Left kidney (tissue), 2 donors: Measurements from ENCODE around the gene PFKP. TPM values are rescaled to one million over a fixed set of nuclear protein-coding genes. Genes with fewer than 3 reads are reported as not detected.

ENCODE experiments used
- DNase-seq: peaks from one replicate; pipeline ENCODE4 v3.0.0-alpha.2; 2013
- polyA plus RNA-seq: library from polyadenylated mRNA; unstranded; fragments of 120-200 nt; gene quantifications from one replicate; pipeline ENCODE4 v1.2.1, GENCODE V29; 2013; ENCODE audit not compliant: insufficient read length

PFKP gene
- polyA plus RNA-seq, 1 donor, result 31.5 TPM

DNA sequence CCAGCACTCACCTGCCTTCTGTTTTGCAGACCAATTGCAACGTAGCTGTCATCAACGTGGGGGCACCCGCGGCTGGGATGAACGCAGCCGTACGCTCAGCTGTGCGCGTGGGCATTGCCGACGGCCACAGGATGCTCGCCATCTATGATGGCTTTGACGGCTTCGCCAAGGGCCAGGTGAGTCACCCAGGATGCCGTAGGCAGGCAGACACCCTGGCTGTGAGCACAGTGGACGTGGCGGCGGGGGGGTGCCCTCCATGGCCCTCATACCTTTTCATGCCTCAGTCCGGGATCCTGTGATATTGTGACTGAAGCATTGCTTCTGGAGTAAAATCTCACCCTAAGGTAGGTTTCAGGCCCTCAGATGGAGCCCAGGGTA is 46.0 kb downstream of the PFKP start:
- DNase-seq, result no peak

DNA sequence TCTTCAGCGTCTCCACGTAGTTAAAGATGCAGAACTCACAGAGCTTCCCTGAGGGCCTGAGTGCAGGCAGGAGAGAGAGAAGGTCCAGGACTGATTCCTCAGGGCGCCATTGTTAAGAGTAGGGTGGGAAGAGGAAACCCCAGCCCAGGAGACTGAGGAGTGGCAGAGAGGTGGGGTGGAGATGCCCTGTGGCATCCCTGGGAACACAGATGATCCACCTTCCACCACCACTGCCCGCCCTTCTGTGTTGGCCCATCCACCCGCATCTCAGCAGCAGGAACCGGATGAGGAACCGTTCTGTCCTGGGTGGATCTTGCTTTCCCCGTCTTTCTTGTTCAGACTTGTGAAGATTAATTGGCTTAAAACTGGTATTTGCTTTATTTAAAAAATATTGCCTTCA is 48.3 kb downstream of the PFKP start:
- DNase-seq, result no peak

DNA sequence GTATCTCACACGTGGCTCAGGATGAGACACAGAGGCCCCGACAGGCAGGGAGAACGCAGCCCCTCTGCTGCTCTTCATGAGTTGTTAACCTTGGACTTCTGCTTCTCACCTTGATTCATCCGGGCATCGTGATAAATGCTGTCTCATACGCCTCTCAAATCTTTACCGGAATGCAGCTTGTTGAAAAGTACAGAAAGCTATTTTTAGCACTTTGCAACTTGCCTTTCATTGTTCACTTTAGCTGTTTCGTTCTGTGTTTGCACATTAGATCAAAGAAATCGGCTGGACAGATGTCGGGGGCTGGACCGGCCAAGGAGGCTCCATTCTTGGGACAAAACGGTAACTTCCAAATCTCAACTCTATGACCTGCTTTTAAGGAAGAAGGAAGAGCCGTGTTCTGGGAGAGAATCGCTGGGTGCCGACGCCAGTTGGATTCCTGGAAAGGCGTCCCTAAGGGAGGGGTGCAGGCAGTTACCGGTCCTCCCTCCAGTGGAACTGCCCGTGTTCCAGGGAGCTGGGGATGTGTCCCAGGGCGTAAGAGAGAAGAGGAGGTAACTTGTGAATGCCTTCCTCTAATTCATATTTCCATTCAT is 49.3 kb downstream of the PFKP start:
- DNase-seq, result no peak

DNA sequence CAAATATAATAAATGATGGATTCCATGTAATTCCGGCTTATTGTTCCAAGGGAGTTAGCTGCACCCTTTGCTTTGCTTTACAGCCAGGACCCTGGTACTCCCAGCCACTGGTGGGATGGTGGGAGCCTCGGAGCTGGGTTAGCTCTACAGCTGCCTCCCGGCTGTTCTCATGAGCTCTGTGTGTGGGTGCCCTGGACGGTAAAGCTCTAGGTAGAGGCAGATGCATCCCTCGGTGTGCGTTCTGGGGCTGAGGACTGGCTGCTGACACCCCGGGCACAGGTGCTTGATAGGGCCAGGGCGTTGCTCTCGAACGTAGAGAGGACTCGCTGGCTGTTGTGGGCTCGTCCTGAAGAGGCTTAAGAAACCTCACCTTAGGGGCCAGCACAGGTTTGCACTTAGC is 50.1 kb downstream of the PFKP start:
- no peak for DNase-seq

DNA sequence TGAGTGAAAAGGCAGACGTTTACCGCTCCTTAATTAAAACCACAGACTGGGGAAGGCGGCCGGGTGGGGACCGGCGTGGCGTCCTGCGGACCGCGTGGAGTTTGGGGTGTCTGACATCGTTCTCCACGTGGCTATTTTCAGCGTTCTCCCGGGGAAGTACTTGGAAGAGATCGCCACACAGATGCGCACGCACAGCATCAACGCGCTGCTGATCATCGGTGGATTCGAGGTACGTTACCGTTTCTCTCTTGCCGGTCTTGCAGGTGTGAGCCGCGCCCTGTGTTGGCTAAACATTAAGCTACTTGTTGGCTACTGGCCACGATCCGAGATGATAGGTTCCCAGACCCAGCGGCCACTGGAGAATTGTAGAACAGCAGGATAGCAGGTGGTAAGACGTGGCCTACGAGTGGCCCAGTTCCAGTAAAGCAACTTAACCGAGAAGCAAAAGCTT is 51.3 kb downstream of the PFKP start:
- DNase-seq, result no peak

DNA sequence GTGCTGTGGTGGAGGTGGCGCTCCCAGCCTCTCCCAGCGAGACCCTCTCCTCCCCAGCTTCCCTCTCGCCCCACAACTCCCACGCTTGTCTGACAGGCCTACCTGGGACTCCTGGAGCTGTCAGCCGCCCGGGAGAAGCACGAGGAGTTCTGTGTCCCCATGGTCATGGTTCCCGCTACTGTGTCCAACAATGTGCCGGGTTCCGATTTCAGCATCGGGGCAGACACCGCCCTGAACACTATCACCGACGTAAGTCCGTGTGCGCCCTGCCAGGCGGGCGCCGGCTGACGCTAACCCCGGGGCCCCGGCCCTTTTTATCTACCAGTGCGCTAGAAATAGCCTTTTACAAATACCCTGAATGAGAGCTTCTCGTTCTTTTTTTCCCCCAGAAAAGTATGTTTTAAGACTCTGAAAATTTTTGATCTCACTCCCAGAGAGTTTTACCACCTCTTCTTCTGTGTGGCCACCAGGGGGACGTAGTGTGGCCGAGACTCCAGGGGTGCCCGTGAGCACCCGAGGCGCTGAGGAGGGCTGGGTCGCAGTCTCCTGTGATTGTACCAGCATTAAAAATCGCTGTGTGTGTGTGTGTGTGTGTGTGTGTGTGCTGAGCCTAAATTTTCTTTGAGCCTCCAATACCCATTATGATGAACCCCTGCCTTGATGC is 52.6 kb downstream of the PFKP start:
- no peak for DNase-seq

DNA sequence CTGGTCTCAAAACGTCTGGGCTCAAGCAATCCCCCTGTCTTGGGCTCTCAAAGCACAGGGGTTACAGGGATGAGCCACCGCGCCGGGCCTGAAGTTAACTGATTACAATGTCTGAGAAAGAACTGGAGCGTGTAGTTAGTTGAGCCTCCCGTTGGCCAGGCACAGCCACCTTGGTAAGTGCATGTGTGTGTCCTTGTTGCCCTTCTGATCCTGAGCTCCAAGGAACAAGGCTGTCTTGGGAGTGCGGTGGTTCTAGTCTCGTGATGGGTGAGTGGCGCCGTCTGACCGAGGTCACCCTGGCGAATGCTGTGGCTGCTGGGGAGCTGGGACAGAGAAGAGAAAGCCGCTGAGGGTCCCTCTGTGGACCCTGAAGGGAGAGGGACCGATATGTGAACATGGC is 54.7 kb downstream of the PFKP start:
- DNase-seq, result no peak

DNA sequence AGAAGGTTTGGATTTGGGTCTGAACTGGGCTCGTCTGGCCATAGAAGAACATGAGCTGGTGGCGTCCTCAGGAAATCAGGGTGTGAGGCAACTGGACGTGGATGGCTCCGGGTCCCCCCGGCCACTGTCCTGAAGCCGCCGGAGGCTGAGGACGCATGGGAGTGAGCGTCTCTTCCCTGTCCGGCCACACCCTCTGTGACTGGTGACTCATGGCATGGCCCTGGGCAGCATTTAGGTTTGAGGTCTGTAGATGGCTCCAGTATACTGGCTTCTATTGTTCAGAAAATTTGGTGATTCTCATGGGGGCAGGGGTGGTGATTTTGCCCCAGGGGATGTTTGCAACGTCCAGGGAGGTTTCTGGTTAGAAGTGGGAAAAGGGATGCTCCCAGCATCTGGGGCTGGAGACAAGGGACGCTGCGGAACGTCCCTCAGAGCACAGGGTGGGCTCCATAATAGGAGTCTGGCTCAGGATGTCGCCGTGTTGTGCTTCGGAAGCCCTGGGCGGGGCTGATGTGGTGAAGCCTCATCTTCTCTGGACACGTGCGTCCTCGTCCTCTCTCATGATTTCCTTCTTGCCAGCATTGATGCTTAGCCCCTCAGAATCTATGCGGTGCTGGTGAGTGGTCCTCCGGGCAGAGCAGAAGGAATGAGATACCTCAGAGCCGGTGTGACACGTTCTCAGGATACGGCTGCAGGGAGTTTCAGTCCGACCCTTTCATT is 55.3 kb downstream of the PFKP start:
- DNase-seq, result no peak

DNA sequence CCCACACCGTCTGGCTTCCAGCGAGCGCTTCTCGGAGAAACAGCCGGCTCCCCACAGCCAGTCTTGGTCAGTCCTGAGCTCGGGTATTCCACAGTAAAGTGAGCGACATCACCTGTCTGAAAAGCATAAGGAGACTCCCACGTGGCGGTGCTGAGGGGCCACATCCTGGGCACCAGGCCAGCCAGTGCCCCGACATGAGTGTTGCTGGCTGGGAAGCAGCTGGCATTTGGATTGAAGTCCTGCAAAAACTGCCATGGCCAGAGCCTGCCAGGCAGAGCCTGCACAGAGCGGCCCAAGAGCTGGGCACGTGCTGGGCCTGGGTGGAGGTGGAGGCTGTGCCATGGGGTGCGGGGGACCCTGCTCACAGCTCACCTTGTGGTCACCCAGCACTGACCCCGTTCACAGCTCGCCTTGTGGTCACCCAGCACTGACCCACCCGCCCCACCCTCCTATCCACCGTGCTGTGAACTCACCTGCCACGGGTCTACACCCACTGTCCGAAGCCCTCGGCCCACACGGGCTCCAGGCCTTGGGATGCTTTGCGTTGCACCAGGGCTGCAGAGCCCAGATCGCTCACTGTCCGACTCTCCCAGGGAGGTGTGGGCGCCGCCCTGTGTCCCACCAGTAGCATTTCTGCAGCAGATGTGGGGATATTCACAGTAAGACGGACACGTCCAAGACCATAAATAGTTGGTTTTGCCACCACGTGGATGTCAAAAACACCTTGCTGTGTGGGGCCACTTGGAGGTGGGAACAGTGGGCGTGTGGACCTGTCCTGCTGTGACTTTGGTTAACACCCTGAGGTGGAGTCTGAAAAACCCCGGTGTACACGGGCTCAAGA is 56.4 kb downstream of the PFKP start:
- DNase-seq, result no peak

DNA sequence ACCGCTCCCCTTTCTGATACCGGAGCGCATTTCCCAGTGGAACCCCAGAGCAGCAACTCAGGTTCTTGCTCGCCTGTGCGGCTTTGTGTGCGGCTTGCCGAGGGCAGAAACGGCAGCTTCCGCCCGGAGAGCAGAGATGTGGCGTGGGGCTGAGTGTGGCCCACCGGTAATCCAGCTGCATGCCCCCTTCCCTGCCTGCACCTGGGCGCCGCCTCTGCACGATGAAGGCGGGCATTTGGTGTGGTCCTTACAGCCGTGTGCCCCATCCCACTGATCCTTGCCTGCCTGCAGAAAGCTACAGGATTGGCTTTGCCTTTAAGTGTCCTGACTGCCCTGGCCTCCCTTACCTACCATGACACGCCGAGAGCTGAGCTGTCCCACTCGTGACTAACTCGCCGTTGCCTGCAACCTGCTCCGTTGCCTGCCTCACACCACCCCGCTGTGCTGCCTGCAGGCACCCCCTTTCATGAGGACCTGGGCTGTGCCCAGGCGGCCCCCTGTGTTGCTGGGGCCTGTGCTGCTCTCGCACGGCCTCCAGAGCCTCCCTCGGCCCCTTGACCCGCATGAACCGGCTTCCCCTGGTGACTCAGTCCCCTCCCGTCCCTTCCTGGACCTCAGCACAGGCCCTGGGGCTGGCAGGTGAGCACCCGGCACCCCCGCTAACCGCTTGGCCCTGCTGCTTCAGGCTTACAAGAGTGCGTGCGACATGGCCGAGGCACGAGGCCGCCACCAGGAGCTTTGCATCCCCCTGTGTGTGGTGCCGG is 57.2 kb downstream of the PFKP start:
- no peak for DNase-seq

DNA sequence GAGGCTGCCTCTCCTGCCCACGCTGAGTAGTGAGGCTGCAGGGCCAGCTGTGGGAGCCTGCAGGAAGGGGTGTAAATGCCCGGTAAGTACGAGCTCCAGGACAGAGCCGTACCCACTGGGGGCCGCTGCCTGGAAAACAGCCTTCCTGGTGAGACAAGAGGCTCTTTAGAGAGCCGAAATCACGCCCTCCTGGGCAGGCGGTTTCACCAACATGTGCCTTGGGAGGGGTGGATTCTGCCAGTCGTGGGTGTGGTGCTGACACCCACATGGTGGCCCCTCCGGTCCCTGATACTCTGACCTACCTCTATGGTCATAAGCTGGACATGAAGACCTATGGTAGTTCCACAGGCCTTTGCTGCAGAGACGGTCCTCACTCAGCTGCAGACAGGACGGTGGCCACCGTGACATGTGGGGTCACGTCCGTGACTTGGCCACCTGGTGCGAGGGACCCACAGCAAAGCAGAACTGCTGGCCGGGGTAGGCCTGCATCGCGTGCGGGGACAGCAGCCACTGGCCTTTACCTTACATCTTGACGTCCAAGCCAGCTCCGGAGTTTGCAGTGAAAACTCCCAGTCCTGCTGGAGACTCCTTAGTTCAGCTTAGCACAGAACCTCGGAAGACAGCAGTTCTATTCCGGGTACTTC is 58.3 kb downstream of the PFKP start:
- DNase-seq, result no peak

DNA sequence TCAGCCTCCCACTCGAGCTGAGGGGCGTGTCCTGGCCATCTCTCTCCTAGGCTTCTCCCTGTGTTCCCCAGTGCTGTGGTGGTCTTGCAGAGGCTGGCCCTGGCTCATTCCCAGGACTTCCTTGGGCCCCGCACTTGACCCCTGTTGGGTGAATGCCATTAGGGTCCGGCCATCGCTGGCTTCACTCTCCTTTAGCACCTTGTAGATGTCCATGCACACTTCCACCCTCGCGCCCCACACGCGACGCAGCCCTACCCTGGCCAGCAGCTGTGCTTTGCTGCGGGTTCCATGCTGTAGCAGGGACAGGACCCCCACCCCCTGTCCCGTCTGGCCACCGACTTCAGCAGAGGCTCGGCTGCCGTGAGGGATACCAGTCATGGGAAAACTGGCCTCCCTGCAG is 58.9 kb downstream of the PFKP start:
- DNase-seq, result no peak

DNA sequence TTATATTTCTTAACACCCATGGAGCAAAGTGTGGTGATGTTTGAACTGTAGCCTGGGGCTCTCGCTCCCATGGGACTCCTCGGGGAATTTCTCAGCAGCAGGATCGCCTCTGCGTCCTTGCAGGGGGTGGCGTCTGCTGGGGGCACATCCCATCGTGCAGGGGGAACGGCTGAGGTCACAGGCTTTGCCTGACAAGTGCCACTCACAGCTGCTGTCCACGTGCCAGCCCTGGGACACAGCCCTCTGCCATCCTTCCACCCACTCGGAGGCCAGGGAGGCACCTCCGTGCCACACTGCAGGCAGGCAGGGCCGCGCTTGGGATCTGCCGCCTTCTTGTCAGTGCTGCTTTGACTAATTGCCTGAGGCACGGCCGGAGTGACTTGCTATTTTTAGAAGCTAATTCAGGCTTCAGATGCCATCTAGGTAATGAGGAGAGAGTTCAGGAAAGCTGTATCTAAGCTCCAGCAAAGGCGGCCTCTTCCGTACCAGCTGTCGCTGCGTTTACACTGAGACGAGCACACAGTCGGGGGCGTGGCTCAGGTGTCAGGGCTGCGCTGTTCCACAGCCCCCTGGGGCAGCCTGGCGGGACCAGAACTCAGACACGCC is 59.5 kb downstream of the PFKP start:
- peak; percentile 49 for DNase-seq

DNA sequence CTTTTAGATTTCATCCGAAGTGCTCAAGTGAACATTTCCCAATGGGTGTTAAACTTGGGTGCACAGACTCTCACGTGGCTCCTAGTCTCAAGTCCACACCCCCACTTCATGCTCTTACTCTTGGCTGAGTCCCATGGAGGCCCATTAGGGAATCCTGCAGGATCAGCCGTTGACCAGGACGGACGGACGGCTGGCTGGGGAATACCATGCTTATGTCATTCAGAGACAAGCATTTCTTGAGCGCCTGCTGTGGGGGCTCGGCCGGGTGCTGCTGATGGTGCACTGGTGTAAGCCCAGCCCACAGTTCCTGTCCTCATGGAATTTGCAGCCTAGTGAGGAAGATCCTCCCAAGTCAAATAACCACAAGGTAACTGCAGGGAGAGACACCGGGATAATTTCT is 60.6 kb downstream of the PFKP start:
- DNase-seq, result no peak

DNA sequence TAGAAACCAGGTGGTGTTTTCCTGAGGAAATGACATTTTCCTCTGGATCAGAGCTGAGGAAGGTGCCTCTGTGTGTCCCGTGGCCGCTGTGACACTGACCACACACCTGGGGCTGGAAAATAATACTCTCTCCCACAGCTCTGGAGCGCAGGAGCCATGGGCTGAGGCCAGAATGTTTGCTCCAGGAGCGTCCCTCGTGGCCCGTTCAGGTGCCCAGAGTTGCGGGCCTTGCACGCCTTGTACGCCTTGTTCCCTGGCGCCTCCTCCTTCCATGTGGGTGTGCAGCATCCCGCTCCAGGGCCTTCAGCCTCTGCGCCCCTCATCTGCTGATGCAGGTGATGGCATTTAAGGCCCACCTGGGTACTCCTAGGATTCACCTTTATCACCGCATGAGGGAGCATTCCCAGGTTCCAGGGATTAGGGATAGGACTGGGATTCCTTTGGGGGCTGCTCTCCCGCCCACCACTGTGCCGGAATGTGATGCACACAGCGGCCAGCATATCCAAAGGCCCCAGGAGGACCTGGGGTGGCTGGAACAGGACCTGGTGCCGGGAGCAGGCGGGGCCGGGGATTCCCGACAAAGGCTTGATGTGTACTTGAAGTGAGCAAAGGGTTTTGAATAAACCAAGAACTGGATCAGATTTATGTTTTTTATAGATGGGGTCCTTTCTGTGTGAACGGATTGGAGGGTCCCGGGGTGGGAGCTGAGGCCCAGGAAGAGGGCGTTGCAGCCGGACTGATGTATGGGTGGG is 61.2 kb downstream of the PFKP start:
- no peak for DNase-seq

DNA sequence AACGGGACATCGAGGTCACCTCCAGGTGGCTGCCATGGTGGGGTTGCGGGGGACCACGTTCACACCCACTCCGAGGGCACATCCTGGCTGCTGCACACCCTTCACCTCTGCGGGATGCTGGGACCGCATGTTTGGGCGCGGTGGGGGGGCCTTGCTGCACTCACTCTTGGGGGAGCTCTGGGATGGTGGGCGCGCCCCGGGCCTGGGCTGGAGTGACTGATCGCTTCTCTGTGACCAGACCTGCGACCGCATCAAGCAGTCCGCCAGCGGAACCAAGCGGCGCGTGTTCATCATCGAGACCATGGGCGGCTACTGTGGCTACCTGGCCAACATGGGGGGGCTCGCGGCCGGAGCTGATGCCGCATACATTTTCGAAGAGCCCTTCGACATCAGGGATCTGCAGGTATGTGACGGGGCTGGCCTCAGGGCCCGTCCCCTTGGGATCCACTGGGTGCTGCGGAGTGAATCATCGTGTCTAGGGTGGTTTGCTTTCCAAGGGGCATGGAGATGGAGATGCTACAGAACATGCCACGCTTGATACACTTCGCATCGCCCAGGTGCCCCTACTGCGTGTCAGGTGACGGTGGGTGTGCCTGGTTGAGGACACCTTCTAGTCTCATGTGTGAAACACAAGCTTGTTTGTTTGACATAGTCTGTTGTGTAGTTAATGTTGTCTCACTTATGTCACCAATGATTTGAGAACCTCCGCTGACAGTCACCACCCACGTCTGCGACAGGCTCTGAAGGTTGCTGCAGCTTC is 62.4 kb downstream of the PFKP start:
- DNase-seq, result no peak

DNA sequence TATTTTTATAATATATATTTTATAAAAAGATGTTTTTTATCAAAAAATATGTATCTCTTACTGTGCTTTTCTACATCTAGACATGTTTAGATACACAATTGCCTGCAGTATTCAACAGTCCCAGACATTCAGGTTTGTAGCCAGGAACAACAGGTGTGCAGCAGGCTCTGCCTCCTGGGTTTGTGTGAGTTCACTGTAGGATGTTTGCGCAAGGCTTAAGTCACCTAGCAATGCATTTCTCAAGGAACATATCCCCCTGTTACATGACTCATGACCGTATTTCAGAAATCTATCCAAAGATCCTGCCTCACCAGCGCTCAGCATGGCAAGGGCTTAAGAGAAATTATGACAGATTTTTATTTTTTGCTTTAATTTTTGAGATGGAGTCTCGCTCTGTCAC is 63.8 kb downstream of the PFKP start:
- DNase-seq, result no peak

DNA sequence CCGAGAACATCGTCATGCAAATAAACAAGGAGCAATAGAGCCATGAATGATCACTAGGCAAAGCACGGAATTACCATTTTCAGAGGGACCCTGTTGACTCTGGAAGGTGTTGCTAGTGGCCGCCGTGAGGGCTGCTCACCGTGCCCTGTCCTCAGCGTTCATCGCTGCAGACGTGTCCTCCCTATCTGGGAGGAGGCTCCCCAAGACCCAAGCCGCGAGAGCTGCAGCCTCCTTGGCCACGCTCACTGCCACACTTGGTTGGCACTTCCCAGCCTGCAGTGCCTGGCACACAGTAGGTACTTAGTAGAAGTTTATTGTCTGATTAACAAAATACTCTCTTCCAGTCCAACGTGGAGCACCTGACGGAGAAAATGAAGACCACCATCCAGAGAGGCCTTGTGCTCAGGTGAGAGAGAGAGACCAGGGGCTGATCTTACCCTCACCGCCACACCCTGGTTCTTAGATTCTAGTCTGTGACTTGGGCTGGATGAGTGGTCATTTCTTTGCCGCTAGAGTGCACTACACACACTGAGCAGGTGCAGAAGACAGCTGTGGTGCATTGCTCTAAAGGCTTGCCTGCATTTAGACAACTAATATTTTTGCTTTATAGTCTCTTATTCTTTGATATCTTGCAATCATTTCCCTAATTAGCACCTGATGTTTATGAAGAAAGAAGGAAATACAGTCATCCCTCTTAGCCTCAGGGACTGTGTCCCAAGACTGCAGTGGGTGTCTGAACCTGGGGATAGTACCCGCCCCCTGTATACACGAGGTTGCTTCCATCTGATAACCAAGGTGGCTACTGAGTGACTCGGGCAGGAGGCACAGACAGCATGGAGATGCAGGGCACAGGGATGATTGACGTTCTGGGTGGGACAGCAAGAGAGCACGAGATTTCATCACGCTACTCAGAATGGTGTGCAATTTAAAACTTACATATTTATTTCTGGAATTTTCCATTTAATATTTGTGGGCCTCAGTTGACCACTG is 65.0 kb downstream of the PFKP start:
- no peak for DNase-seq
